22Rv1 (cell line): ENCODE measurements around the gene DUSP1.

Experiments
- ZFX ChIP-seq: fragments of 450-650 bp; IDR thresholded peaks from 2 replicates; pipeline ENCODE4 v1.6.1; 2017; ENCODE audit warnings: antibody characterized with exemption, borderline replicate concordance
- TF ChIP-seq, protein P1 (sequence below): fragments of 450-650 bp; IDR thresholded peaks from 2 replicates; pipeline ENCODE4 v1.5.1; 2017; ENCODE audit warnings: mild to moderate bottlenecking

- TF ChIP-seq, protein P1, sequence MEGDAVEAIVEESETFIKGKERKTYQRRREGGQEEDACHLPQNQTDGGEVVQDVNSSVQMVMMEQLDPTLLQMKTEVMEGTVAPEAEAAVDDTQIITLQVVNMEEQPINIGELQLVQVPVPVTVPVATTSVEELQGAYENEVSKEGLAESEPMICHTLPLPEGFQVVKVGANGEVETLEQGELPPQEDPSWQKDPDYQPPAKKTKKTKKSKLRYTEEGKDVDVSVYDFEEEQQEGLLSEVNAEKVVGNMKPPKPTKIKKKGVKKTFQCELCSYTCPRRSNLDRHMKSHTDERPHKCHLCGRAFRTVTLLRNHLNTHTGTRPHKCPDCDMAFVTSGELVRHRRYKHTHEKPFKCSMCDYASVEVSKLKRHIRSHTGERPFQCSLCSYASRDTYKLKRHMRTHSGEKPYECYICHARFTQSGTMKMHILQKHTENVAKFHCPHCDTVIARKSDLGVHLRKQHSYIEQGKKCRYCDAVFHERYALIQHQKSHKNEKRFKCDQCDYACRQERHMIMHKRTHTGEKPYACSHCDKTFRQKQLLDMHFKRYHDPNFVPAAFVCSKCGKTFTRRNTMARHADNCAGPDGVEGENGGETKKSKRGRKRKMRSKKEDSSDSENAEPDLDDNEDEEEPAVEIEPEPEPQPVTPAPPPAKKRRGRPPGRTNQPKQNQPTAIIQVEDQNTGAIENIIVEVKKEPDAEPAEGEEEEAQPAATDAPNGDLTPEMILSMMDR, result no peak
- no peak for TF ChIP-seq ZFX
Measured at GRCh38 chr5:172721455-172722326, 49.3 kb downstream of the DUSP1 start.
